ENCODE data around the gene INSRR.

- TF ChIP-seq TAF1 (IDR thresholded peaks at IDR 0.05; ENCODE audit: borderline replicate concordance, insufficient read depth, low read length) (no peak), POLR2AphosphoS5 (IDR thresholded peaks at IDR 0.05; ENCODE audit: low read depth, low read length) (no peak), SIN3A (IDR thresholded peaks at IDR 0.05; ENCODE audit: borderline replicate concordance, insufficient read depth, low read length) (no peak)
- TF ChIP-seq, protein P1, sequence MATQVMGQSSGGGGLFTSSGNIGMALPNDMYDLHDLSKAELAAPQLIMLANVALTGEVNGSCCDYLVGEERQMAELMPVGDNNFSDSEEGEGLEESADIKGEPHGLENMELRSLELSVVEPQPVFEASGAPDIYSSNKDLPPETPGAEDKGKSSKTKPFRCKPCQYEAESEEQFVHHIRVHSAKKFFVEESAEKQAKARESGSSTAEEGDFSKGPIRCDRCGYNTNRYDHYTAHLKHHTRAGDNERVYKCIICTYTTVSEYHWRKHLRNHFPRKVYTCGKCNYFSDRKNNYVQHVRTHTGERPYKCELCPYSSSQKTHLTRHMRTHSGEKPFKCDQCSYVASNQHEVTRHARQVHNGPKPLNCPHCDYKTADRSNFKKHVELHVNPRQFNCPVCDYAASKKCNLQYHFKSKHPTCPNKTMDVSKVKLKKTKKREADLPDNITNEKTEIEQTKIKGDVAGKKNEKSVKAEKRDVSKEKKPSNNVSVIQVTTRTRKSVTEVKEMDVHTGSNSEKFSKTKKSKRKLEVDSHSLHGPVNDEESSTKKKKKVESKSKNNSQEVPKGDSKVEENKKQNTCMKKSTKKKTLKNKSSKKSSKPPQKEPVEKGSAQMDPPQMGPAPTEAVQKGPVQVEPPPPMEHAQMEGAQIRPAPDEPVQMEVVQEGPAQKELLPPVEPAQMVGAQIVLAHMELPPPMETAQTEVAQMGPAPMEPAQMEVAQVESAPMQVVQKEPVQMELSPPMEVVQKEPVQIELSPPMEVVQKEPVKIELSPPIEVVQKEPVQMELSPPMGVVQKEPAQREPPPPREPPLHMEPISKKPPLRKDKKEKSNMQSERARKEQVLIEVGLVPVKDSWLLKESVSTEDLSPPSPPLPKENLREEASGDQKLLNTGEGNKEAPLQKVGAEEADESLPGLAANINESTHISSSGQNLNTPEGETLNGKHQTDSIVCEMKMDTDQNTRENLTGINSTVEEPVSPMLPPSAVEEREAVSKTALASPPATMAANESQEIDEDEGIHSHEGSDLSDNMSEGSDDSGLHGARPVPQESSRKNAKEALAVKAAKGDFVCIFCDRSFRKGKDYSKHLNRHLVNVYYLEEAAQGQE (IDR thresholded peaks at IDR 0.05; ENCODE audit: insufficient read depth in 1 of 2, low read depth in 2 of 2, low read length in 2 of 2): no peak
Observed at GRCh38 chr1:156868341-156868740, 9.4 kb upstream of the INSRR start.

Data from PFSK-1 (cell line).